Left ventricle myocardium inferior (tissue), 1 donor: ENCODE measurements around the gene PFDN2. TPM values are rescaled to one million over a fixed set of nuclear protein-coding genes. Genes with fewer than 3 reads are reported as not detected.

Experiments
- DNase-seq: peaks from one replicate; pipeline ENCODE4 v3.0.0-alpha.2; 2020
- H3K27ac ChIP-seq: fragments of 200-600 bp; replicated peaks from 2 replicates; pipeline ENCODE4 v1.8.0; 2021
- H3K27me3 ChIP-seq: fragments of 200-600 bp; 2 replicates; pipeline ENCODE4 v1.8.0; 2021; ENCODE audit warnings: low read depth
- H3K36me3 ChIP-seq: fragments of 200-600 bp; 2 replicates; pipeline ENCODE4 v1.8.0; 2021
- H3K4me1 ChIP-seq: fragments of 200-600 bp; 2 replicates; pipeline ENCODE4 v1.8.0; 2021
- H3K4me3 ChIP-seq: fragments of 200-600 bp; 2 replicates; pipeline ENCODE4 v1.8.0; 2021; ENCODE audit warnings: mild to moderate bottlenecking, moderate library complexity
- H3K9me3 ChIP-seq: fragments of 200-600 bp; replicated peaks from 2 replicates; pipeline ENCODE4 v1.8.0; 2021
- CTCF ChIP-seq: fragments of 200-600 bp; IDR thresholded peaks from 2 replicates; pipeline ENCODE4 v1.8.0; 2021; ENCODE audit warnings: antibody characterized with exemption, mild to moderate bottlenecking, borderline replicate concordance
- intact Hi-C: fragments of 100-400 bp; cut with micrococcal nuclease; formaldehyde crosslinking; loops from one replicate; pipeline ENCODE4 v1.11.0; 2022
- total RNA-seq: library from RNA; stranded (reverse); fragmentation: NEBNext Ultra II Directional; extraction: Animal tissue kit (Norgen Biotek cat#: 25700); gene quantifications from one replicate; pipeline ENCODE4 v1.2.1, GENCODE V29; 2021
- donor health status: DM: no; HTN: yes; CAD: no; lungs with severe emphysema.

Gene PFDN2
- total RNA-seq, 1 donor from 2014 or later: 62.5 TPM

GRCh38 chr1:161133220-161133740 lies 15.4 kb upstream of the PFDN2 start:
- peak overlapping the region; percentile 97 for H3K27ac ChIP-seq
- no peak for TF ChIP-seq CTCF
- H3K36me3 ChIP-seq: peaks cover 9% of the 10 kb centered on the region
- no peak for DNase-seq
- no peaks in the 10 kb centered on the region for H3K27me3 ChIP-seq
- H3K4me3 ChIP-seq: peak overlapping the region; percentile 80
- peaks cover 71% of the 10 kb centered on the region for H3K4me1 ChIP-seq
- intact Hi-C loops: no loop called here
- H3K9me3 ChIP-seq: no peaks in the 10 kb centered on the region

- Histone ChIP-seq H3K27me3 (no peaks in the 10 kb centered on the region), H3K4me1 (peaks cover 71% of the 10 kb centered on the region), H3K4me3 (peak within 1 kb of the TSS; percentile 80), H3K36me3 (peaks cover 16% of the 10 kb centered on the region), H3K9me3 (no peaks in the 10 kb centered on the region), H3K27ac (peak within 1 kb of the TSS; percentile 97)
- peak; percentile 93 for DNase-seq
- no peak for TF ChIP-seq CTCF
- intact Hi-C loops: no loop called here
Observed at GRCh38 chr1:161132410-161133219, 14.8 kb upstream of the PFDN2 start, which contains the start of gene DEDD. TSS of gene DEDD (minus strand) at chr1:161132667. CDS start at chr1:161124462, 8,205 bp downstream.

DNA sequence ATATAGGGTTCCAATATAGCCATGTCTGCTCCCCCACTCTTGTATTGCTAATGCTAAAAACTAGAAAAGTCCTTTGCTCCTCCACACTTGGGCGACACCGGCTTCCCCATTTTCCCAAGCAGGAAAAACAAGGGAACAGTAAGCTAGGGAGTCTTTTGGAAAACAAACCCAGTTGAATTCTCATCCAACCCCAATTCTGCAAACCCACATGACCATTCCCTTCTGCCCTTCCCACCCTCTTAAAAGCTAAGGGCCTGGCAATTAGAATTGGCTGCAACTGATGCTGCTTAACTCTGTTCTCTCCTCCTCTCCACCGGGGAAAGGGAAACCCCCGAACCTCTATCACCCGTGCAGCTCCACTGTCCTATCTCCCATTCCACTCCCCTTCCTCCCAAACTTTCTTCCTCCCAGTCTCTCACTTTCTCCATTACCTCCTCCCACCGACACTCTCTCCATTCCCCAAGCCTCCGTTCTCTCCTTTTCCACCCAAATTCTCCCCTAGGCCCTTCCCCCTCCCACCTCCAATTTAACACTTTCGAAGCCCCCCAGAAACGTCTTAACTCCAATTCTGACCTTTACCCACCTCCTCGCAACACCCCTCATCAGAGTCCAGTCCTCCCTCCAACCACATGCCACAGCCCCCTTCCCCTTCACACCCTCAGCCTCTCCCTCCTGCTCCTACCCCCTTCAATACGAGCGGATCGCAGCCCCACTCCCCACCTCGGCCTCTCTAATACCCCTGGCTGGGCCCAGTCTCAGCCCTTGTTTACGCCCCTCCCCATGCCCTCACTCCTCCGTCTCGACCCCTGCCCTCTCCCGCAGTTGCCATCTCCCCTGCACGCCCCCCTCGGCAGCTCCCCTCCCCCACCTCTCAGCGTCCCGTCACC lies 13.9 kb upstream of the PFDN2 start:
- Histone ChIP-seq H3K27ac (peak overlapping the region; percentile 97), H3K36me3 (peaks cover 24% of the 10 kb centered on the region), H3K4me3 (peak overlapping the region; percentile 80), H3K27me3 (no peaks in the 10 kb centered on the region), H3K9me3 (no peaks in the 10 kb centered on the region), H3K4me1 (peaks cover 70% of the 10 kb centered on the region)
- intact Hi-C loops: no loop called here
- no peak for TF ChIP-seq CTCF
- no peak for DNase-seq

- Histone ChIP-seq H3K36me3 (peaks cover 39% of the 10 kb centered on the region), H3K27ac (peak overlapping the region; percentile 97), H3K4me3 (peak overlapping the region; percentile 5), H3K27me3 (no peaks in the 10 kb centered on the region), H3K4me1 (peaks cover 70% of the 10 kb centered on the region), H3K9me3 (no peaks in the 10 kb centered on the region)
- intact Hi-C loops: no loop called here
- TF ChIP-seq CTCF: no peak
- no peak for DNase-seq
Observed at GRCh38 chr1:161130266-161130665, 12.4 kb upstream of the PFDN2 start.

- Histone ChIP-seq H3K27ac (no peak overlapping the region), H3K4me3 (no peak overlapping the region), H3K27me3 (no peaks in the 10 kb centered on the region), H3K9me3 (no peaks in the 10 kb centered on the region), H3K4me1 (peaks cover 60% of the 10 kb centered on the region), H3K36me3 (peaks cover 54% of the 10 kb centered on the region)
- no peak for TF ChIP-seq CTCF
- intact Hi-C loops: no loop called here
- no peak for DNase-seq
Observed at GRCh38 chr1:161128591-161129420, 11.0 kb upstream of the PFDN2 start.
